OCI-LY1 (cell line): ENCODE measurements around the gene DYNC1I1.

Source experiments
- H2AFZ ChIP-seq: fragments of 200-600 bp; sonication (generic), shearing (Covaris generic); 2 replicates; pipeline ENCODE4 v1.6.0; 2014; ENCODE audit warnings: antibody characterized with exemption, mild to moderate bottlenecking, low read length
- H3F3A ChIP-seq: fragments of 200-600 bp; sonication (generic), shearing (Covaris generic); 2 replicates; pipeline ENCODE4 v1.6.0; 2014; ENCODE audit warnings: mild to moderate bottlenecking, antibody characterized with exemption, low read length, moderate library complexity; ENCODE audit not compliant: insufficient read depth
- H3K27ac ChIP-seq: fragments of 200-600 bp; sonication (generic); 2 replicates; pipeline ENCODE4 v1.5.1; 2014; ENCODE audit warnings: low read length, mixed run types, mild to moderate bottlenecking, low read depth; ENCODE audit not compliant: poor library complexity, severe bottlenecking
- H3K27me3 ChIP-seq: fragments of 200-600 bp; sonication (generic); 2 replicates; pipeline ENCODE4 v1.6.0; 2014; ENCODE audit warnings: antibody characterized with exemption, mild to moderate bottlenecking, low read length, moderate library complexity; ENCODE audit not compliant: insufficient read depth
- H3K36me3 ChIP-seq: fragments of 200-600 bp; sonication (generic); 2 replicates; pipeline ENCODE4 v1.6.1; 2014; ENCODE audit warnings: mild to moderate bottlenecking, antibody characterized with exemption, low read length, moderate library complexity, mixed read lengths; ENCODE audit not compliant: insufficient read depth
- H3K4me1 ChIP-seq: fragments of 200-600 bp; sonication (generic); 2 replicates; pipeline ENCODE4 v1.5.1; 2014; ENCODE audit warnings: mild to moderate bottlenecking, low read length, moderate library complexity; ENCODE audit not compliant: insufficient read depth, severe bottlenecking
- H3K4me2 ChIP-seq: fragments of 200-600 bp; sonication (generic), shearing (Covaris generic); 2 replicates; pipeline ENCODE4 v1.6.1; 2014; ENCODE audit warnings: low read length
- H3K4me3 ChIP-seq: fragments of 200-600 bp; sonication (generic); 2 replicates; pipeline ENCODE4 v1.5.1; 2014; ENCODE audit warnings: low read length, low read depth, mild to moderate bottlenecking, mixed read lengths; ENCODE audit not compliant: poor library complexity, severe bottlenecking
- H3K79me2 ChIP-seq: fragments of 200-600 bp; shearing (Covaris generic); 2 replicates; pipeline ENCODE4 v1.6.1; 2016; ENCODE audit warnings: mixed run types, low read length, mixed read lengths; ENCODE audit not compliant: insufficient read depth
- H3K9ac ChIP-seq: fragments of 200-600 bp; sonication (generic), shearing (Covaris generic); 2 replicates; pipeline ENCODE4 v1.6.1; 2014; ENCODE audit warnings: mild to moderate bottlenecking, low read length, mixed read lengths
- H3K9me2 ChIP-seq: fragments of 200-600 bp; sonication (generic), shearing (Covaris generic); 2 replicates; pipeline ENCODE4 v1.6.1; 2014; ENCODE audit warnings: low read depth, mild to moderate bottlenecking, low read length, mixed read lengths
- H3K9me3 ChIP-seq: fragments of 200-600 bp; shearing (Covaris generic); 2 replicates; pipeline ENCODE4 v1.6.1; 2014; ENCODE audit warnings: low read length, mixed read lengths
- H4K20me1 ChIP-seq: fragments of 200-600 bp; sonication (generic), shearing (Covaris generic); 2 replicates; pipeline ENCODE4 v1.6.0; 2016; ENCODE audit warnings: mild to moderate bottlenecking, low read length; ENCODE audit not compliant: insufficient read depth
- EZH2 ChIP-seq: fragments of 200-600 bp; sonication (generic), shearing (Covaris generic); IDR thresholded peaks from 2 replicates; pipeline ENCODE4 v1.8.0; 2017; ENCODE audit warnings: borderline replicate concordance, mixed run types, mild to moderate bottlenecking, antibody characterized with exemption, low read length, moderate library complexity, mixed read lengths
- TF ChIP-seq, protein P1 (sequence below): fragments of 200-600 bp; sonication (generic), shearing (Covaris generic); IDR thresholded peaks from 2 replicates; pipeline ENCODE4 v1.5.1; 2017; ENCODE audit warnings: mild to moderate bottlenecking, antibody characterized with exemption, low read length, moderate library complexity, mixed read lengths

DYNC1I1 gene

DNA sequence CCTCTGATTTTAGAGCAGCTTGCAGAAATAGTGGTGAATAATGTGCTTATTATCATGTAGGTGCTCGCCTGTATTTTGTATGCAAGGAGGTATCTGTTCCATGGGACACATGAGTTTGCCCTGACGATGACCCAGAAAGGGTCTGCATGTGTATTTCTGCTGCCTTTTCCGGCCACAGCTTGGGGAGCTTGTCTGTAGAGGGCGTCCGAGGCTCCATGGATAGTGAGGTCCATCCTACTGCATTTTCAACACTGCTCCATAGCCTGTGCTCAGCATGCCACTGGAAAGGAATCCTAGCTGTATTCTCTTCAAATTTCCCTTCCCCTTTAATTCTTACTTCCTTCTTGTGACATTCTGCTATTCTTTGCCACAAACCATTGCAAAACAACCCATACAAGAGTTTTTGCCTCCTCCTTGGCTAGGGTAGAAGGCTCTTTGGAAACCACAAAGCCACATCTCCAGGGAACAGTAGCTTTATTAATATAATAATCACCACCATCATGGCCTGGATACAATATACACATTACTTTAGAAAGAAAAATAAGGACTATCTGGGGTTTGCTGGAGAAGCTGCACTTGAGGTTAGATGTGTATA is 127.7 kb downstream of the DYNC1I1 start:
- peak overlapping the region; percentile 10; the same call in 1 of the 2 replicates for H3K4me2 ChIP-seq
- H3K27me3 ChIP-seq: no peaks in the 10 kb centered on the region

DNA sequence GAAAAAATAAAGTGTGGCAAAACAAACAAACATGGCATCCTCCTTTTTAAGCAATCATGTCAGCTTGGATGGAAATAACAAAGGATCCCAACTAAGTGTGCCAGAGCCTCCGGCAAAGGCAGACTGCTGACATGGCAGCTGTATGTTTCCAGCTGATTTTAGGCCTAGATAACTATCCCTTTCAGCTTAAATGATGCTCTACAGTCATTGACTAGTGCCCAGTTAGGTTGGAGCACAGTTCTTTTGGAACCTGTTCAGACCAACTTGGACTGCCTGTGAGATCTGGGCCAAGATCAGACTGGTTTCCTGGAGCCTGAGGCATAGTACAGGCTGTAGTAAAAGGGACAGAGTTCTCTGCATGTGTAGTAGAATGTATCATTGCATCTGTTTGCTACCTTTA is 128.7 kb downstream of the DYNC1I1 start:
- Histone ChIP-seq H3K36me3 (no peaks in the 10 kb centered on the region), H3K4me3 (no peak overlapping the region), H3K9ac (no peak overlapping the region; the same call in 1 of the 2 replicates), H3F3A (no peaks in the 10 kb centered on the region), H3K79me2 (no peaks in the 10 kb centered on the region), H3K4me2 (no peak overlapping the region), H3K9me2 (no peaks in the 10 kb centered on the region), H4K20me1 (no peaks in the 10 kb centered on the region), H3K27ac (peak overlapping the region; percentile 99), H3K27me3 (no peaks in the 10 kb centered on the region), H3K9me3 (no peaks in the 10 kb centered on the region), H3K4me1 (peaks cover 100% of the 10 kb centered on the region), H2AFZ (no peak overlapping the region)
- no peak for TF ChIP-seq EZH2
- TF ChIP-seq, protein P1, sequence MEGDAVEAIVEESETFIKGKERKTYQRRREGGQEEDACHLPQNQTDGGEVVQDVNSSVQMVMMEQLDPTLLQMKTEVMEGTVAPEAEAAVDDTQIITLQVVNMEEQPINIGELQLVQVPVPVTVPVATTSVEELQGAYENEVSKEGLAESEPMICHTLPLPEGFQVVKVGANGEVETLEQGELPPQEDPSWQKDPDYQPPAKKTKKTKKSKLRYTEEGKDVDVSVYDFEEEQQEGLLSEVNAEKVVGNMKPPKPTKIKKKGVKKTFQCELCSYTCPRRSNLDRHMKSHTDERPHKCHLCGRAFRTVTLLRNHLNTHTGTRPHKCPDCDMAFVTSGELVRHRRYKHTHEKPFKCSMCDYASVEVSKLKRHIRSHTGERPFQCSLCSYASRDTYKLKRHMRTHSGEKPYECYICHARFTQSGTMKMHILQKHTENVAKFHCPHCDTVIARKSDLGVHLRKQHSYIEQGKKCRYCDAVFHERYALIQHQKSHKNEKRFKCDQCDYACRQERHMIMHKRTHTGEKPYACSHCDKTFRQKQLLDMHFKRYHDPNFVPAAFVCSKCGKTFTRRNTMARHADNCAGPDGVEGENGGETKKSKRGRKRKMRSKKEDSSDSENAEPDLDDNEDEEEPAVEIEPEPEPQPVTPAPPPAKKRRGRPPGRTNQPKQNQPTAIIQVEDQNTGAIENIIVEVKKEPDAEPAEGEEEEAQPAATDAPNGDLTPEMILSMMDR: no peak

More for the DNA sequence above, 127.7 kb downstream of the DYNC1I1 start:
- Histone ChIP-seq H3K9me2 (no peaks in the 10 kb centered on the region), H3K79me2 (no peaks in the 10 kb centered on the region), H3K27ac (peak overlapping the region; percentile 99), H3F3A (no peaks in the 10 kb centered on the region), H4K20me1 (no peaks in the 10 kb centered on the region), H3K36me3 (no peaks in the 10 kb centered on the region), H3K9me3 (no peaks in the 10 kb centered on the region), H3K9ac (peak overlapping the region; percentile 60; the same call in 1 of the 2 replicates), H3K4me1 (peaks cover 100% of the 10 kb centered on the region), H2AFZ (no peak overlapping the region), H3K4me3 (no peak overlapping the region)
- TF ChIP-seq EZH2: no peak
- TF ChIP-seq, protein P1: peak; percentile 38; the same call in 1 of the 2 replicates

DNA sequence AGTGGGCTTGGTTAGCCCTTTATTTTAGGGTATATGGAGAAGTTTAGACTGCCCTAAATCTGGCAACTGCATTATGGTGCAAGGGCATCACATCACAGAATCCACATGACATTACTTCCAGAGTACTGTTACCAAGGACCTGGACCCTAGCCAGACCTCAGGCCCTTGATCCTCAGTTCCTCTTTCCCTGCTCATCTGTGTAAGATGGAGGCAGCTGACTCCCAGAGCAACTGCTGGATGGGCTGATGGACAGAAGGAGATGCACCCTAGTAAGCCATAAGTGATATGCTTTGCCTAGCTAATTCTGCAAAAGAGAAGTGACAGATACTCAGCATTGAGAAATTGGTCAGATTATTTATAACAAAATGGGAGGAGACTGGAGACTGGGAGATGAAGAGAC is 131.7 kb downstream of the DYNC1I1 start:
- Histone ChIP-seq H3K4me3 (no peak overlapping the region), H3K36me3 (no peaks in the 10 kb centered on the region), H3K9ac (no peak overlapping the region), H3K4me1 (peaks cover 99% of the 10 kb centered on the region), H3K9me3 (no peaks in the 10 kb centered on the region), H3F3A (no peaks in the 10 kb centered on the region), H3K4me2 (no peak overlapping the region), H3K27ac (peak overlapping the region; percentile 59), H3K27me3 (no peaks in the 10 kb centered on the region), H4K20me1 (no peaks in the 10 kb centered on the region), H2AFZ (no peak overlapping the region), H3K9me2 (no peaks in the 10 kb centered on the region), H3K79me2 (no peaks in the 10 kb centered on the region)
- TF ChIP-seq EZH2: no peak
- TF ChIP-seq, protein P1: no peak
